B cell (primary cell): ENCODE measurements around the gene CACNA2D3. TPM values are rescaled to one million over a fixed set of nuclear protein-coding genes. Genes with fewer than 3 reads are reported as not detected.

Experiments used
- ATAC-seq: fragments of 200-7000 bp; cut with Tn5 transposase; one replicate; pipeline ENCODE4 v1.10.0; 2021; ENCODE audit warnings: low read depth, mild to moderate bottlenecking, moderate number of reproducible peaks, moderate library complexity
- CTCF ChIA-PET: fragments of 350-600 bp; sonication (Branson Sonifier 250); formaldehyde crosslinking; loops from one replicate; lab custom pipeline; 2021; ENCODE audit warnings: antibody characterized with exemption, inconsistent platforms; lab: Charles Lee
- POLR2A ChIA-PET: fragments of 350-600 bp; sonication (Branson Sonifier 250); formaldehyde crosslinking; loops from one replicate; lab custom pipeline; 2021; ENCODE audit warnings: antibody characterized with exemption; lab: Charles Lee
- DNase-seq: peaks from one replicate; pipeline ENCODE4 v3.0.0; 2013
- H2AFZ ChIP-seq: 2 replicates; pipeline ENCODE4 v1.6.1; 2012; ENCODE audit warnings: mild to moderate bottlenecking, low read depth, low read length; ENCODE audit not compliant: insufficient read depth, poor library complexity, severe bottlenecking
- H3K27ac ChIP-seq, 2 donors: 1 replicate in 1 of 2; 2 replicates in 1 of 2; pipeline ENCODE4 v1.5.1; 2012 to 2013; ENCODE audit warnings: low read length in 2 of 2, mild to moderate bottlenecking in 2 of 2, moderate library complexity in 1 of 2
- H3K27me3 ChIP-seq, 4 experiments: fragments of 200-600 bp in 1 of 4; sonication (generic) in 1 of 4; replicated peaks in 1 of 4; 1 replicate in 2 of 4; 2 replicates in 2 of 4; pipeline versions ENCODE4 v1.6.1 to v1.7.0; 2013 to 2016; ENCODE audit warnings: low read length in 3 of 4, mild to moderate bottlenecking in 2 of 4, mixed read lengths in 1 of 4, moderate library complexity in 1 of 4; ENCODE audit not compliant: insufficient read depth in 4 of 4, control insufficient read depth in 3 of 4; ENCODE audit errors: control extremely low read depth in 1 of 4
- H3K36me3 ChIP-seq, 2 experiments: replicated peaks in 1 of 2; 1 replicate in 1 of 2; 2 replicates in 1 of 2; pipeline versions ENCODE4 v1.6.1 to v1.7.1; 2013; ENCODE audit warnings: low read length in 1 of 2; ENCODE audit not compliant: insufficient read depth in 2 of 2, control insufficient read depth in 1 of 2; ENCODE audit errors: control extremely low read depth in 1 of 2, extremely low read depth in 1 of 2
- H3K4me1 ChIP-seq, 2 donors: fragments of 200-600 bp in 1 of 2; sonication (generic) in 1 of 2; 1 replicate in 1 of 2; 2 replicates in 1 of 2; pipeline versions ENCODE4 v1.5.1 to v1.6.1; 2013 to 2017; ENCODE audit warnings: low read length in 2 of 2; ENCODE audit not compliant: control insufficient read depth in 2 of 2, insufficient read depth in 2 of 2
- H3K4me2 ChIP-seq: replicated peaks from 2 replicates; pipeline ENCODE3; 2012; ENCODE audit warnings: mild to moderate bottlenecking, low read depth, low read length; ENCODE audit not compliant: poor library complexity, severe bottlenecking
- H3K4me3 ChIP-seq, 5 experiments: fragments of 200-600 bp in 1 of 5; sonication (generic) in 1 of 5; 1 replicate in 3 of 5; 2 replicates in 2 of 5; pipeline versions ENCODE4 v1.5.1 to v1.7.0; 2011 to 2016; ENCODE audit warnings: low read length in 4 of 5, mild to moderate bottlenecking in 4 of 5, low read depth in 2 of 5, control low read depth in 1 of 5, moderate library complexity in 1 of 5; ENCODE audit not compliant: insufficient read depth in 1 of 5; ENCODE audit errors: control extremely low read depth in 1 of 5, extremely low read depth in 1 of 5
- H3K79me2 ChIP-seq: fragments of 200-600 bp; sonication (generic); one replicate; pipeline ENCODE4 v1.6.0; 2016; ENCODE audit warnings: low read length; ENCODE audit not compliant: control insufficient read depth, insufficient read depth
- H3K9ac ChIP-seq: fragments of 200-600 bp; sonication (generic); 2 replicates; pipeline ENCODE4 v1.6.1; 2017; ENCODE audit warnings: mild to moderate bottlenecking, low read length, moderate library complexity
- H3K9me3 ChIP-seq, 3 donors: one replicate each; pipeline versions ENCODE4 v1.6.1 to v1.7.1; 2013; ENCODE audit warnings: low read length in 2 of 3; ENCODE audit not compliant: control insufficient read depth in 2 of 3, insufficient read depth in 1 of 3; ENCODE audit errors: control extremely low read depth in 1 of 3
- H4K20me1 ChIP-seq: 2 replicates; pipeline ENCODE4 v1.6.0; 2012; ENCODE audit warnings: mild to moderate bottlenecking, low read length; ENCODE audit not compliant: insufficient read depth, control insufficient read depth, poor library complexity, severe bottlenecking
- H3K27ac Mint-ChIP-seq: one replicate; pipeline ENCODE4 v1.8.0; 2021; ENCODE audit warnings: mixed read lengths
- H3K27me3 Mint-ChIP-seq: one replicate; pipeline ENCODE4 v1.8.0; 2021; ENCODE audit warnings: mixed read lengths
- H3K4me1 Mint-ChIP-seq: one replicate; pipeline ENCODE4 v1.8.0; 2021; ENCODE audit warnings: mixed read lengths
- H3K4me3 Mint-ChIP-seq: one replicate; pipeline ENCODE4 v1.8.0; 2021; ENCODE audit warnings: mixed read lengths
- H3K9me3 Mint-ChIP-seq: one replicate; pipeline ENCODE4 v1.8.0; 2022; ENCODE audit warnings: mixed read lengths; ENCODE audit not compliant: insufficient read depth
- EZH2 ChIP-seq: IDR thresholded peaks from 2 replicates; pipeline ENCODE4 v1.6.1; 2012; ENCODE audit warnings: borderline replicate concordance, low read depth, mild to moderate bottlenecking, moderate library complexity, low read length; ENCODE audit not compliant: insufficient read depth, poor library complexity, severe bottlenecking
- WGBS: methylation state at CpG from one replicate; pipeline ENCODE4 v1.1.5; 2013; ENCODE audit warnings: missing lambda C conversion rate; ENCODE audit not compliant: insufficient coverage; 5-methylcytosine and 5-hydroxymethylcytosine counted together
- intact Hi-C: fragments of 100-400 bp; cut with micrococcal nuclease; formaldehyde crosslinking; loops from one replicate; pipeline ENCODE4 v1.10.0; 2022
- polyA plus RNA-seq: library from polyadenylated mRNA; depleted of rRNA; stranded (reverse); fragments of >200 nt; gene quantifications from 2 replicates; pipeline ENCODE4 v1.2.3, GENCODE V29; 2012
- total RNA-seq, 2 donors: library from RNA; stranded (reverse); fragments of 120-200 nt in 1 of 2; gene quantifications; 1 replicate in 1 of 2; 2 replicates in 1 of 2; pipeline versions ENCODE4 v1.2.3 to v1.2.4, GENCODE V29; 2013 to 2022
- TF ChIP-seq, protein P1 (sequence below): fragments of 200-600 bp; IDR thresholded peaks from one replicate; pipeline ENCODE4 v1.8.0; 2022; ENCODE audit warnings: antibody characterized with exemption, mild to moderate bottlenecking

CACNA2D3 gene
- total and polyA plus RNA-seq, 2 donors (not counting 1 experiment from before 2014, with no cell fraction given): not detected

DNA sequence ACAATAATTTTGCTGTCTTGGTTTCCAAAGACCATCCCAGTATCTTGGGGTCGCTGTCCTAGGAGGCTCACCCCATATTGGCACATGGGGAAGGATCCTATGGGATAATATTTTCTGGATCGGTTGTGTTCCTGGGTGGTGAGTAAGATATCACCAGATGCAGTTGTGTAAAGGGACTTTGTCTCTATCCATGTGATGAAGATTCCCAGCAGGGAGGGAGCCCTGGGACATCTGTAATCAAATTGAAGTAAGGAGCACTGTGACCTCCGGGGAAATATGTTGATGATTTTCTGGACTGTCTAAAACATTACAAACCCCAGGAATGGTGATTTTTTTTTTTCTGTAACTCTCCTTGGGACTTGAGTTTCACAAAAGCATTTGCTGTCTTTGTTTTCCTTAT lies 841.7 kb downstream of the CACNA2D3 start:
- ChIA-PET CTCF (no interaction called here), POLR2A (no interaction called here)
- Mint-ChIP-seq H3K27ac (no peak overlapping the region), H3K27me3 (no peaks in the 10 kb centered on the region), H3K9me3 (no peaks in the 10 kb centered on the region), H3K4me1 (no peaks in the 10 kb centered on the region), H3K4me3 (no peak overlapping the region)
- 90% methylated on average over 2 of the region's 3 CpGs for WGBS
- ATAC-seq: no peak
- H2AFZ ChIP-seq: no peak overlapping the region
- no peak overlapping the region for H3K4me3 ChIP-seq
- no peak for TF ChIP-seq EZH2
- TF ChIP-seq, protein P1, sequence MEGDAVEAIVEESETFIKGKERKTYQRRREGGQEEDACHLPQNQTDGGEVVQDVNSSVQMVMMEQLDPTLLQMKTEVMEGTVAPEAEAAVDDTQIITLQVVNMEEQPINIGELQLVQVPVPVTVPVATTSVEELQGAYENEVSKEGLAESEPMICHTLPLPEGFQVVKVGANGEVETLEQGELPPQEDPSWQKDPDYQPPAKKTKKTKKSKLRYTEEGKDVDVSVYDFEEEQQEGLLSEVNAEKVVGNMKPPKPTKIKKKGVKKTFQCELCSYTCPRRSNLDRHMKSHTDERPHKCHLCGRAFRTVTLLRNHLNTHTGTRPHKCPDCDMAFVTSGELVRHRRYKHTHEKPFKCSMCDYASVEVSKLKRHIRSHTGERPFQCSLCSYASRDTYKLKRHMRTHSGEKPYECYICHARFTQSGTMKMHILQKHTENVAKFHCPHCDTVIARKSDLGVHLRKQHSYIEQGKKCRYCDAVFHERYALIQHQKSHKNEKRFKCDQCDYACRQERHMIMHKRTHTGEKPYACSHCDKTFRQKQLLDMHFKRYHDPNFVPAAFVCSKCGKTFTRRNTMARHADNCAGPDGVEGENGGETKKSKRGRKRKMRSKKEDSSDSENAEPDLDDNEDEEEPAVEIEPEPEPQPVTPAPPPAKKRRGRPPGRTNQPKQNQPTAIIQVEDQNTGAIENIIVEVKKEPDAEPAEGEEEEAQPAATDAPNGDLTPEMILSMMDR: no peak
- no peaks in the 10 kb centered on the region for H3K4me1 ChIP-seq
- no peaks in the 10 kb centered on the region for H3K9me3 ChIP-seq
- DNase-seq: no peak
- H3K27me3 ChIP-seq: no peaks in the 10 kb centered on the region
- H3K4me2 ChIP-seq: no peak overlapping the region
- H4K20me1 ChIP-seq: no peaks in the 10 kb centered on the region
- no peak overlapping the region for H3K9ac ChIP-seq
- no peak overlapping the region for H3K27ac ChIP-seq
- H3K36me3 ChIP-seq: no peaks in the 10 kb centered on the region
- no peaks in the 10 kb centered on the region for H3K79me2 ChIP-seq
- intact Hi-C loops: no loop called here

DNA sequence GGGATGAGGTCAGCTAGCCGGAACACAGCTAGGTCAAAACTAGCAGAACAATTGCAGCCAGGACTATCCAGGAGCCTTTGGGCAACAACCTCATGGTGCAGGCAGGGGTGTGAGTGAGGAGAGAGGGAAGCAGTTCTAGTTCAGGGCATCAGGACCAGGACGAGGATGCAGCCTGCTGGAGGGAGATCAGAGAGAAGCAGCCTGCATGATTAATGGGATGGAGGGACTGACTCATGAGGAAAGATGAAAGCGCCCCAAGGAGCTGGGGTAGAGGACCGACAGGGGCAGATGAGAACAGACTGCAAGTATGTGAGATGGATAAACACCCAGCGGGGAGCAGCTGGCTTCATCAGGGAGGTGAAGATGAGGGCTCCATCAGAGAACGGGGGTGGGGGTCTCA lies 843.4 kb downstream of the CACNA2D3 start:
- CTCF ChIA-PET: no interaction called here
- POLR2A ChIA-PET: no interaction called here
- WGBS: 96% methylated on average over 6 of the region's 6 CpGs
- Histone ChIP-seq H3K79me2 (no peaks in the 10 kb centered on the region), H3K4me1 (no peaks in the 10 kb centered on the region), H4K20me1 (no peaks in the 10 kb centered on the region), H2AFZ (no peak overlapping the region), H3K27ac (no peak overlapping the region), H3K4me2 (no peak overlapping the region), H3K9ac (no peak overlapping the region), H3K9me3 (no peaks in the 10 kb centered on the region), H3K27me3 (no peaks in the 10 kb centered on the region), H3K36me3 (no peaks in the 10 kb centered on the region), H3K4me3 (no peak overlapping the region)
- Mint-ChIP-seq H3K9me3 (no peaks in the 10 kb centered on the region), H3K4me1 (no peaks in the 10 kb centered on the region), H3K27ac (no peak overlapping the region), H3K4me3 (no peak overlapping the region), H3K27me3 (no peaks in the 10 kb centered on the region)
- intact Hi-C loops: no loop called here
- no peak for TF ChIP-seq EZH2
- TF ChIP-seq, protein P1: no peak
- no peak for ATAC-seq
- DNase-seq: no peak
